OCI-LY1 (cell line): Measurements from ENCODE around the gene DBN1.
A peak's percentile ranks its signal among the peaks of the same experiment; 100 is the strongest.

Experiments used
- H2AFZ ChIP-seq: fragments of 200-600 bp; sonication (generic), shearing (Covaris generic); 2 replicates; pipeline ENCODE4 v1.6.0; 2014; ENCODE audit warnings: antibody characterized with exemption, mild to moderate bottlenecking, low read length
- H3F3A ChIP-seq: fragments of 200-600 bp; sonication (generic), shearing (Covaris generic); 2 replicates; pipeline ENCODE4 v1.6.0; 2014; ENCODE audit warnings: mild to moderate bottlenecking, antibody characterized with exemption, low read length, moderate library complexity; ENCODE audit not compliant: insufficient read depth
- H3K27ac ChIP-seq: fragments of 200-600 bp; sonication (generic); 2 replicates; pipeline ENCODE4 v1.5.1; 2014; ENCODE audit warnings: low read length, mixed run types, mild to moderate bottlenecking, low read depth; ENCODE audit not compliant: poor library complexity, severe bottlenecking
- H3K27me3 ChIP-seq: fragments of 200-600 bp; sonication (generic); 2 replicates; pipeline ENCODE4 v1.6.0; 2014; ENCODE audit warnings: antibody characterized with exemption, mild to moderate bottlenecking, low read length, moderate library complexity; ENCODE audit not compliant: insufficient read depth
- H3K36me3 ChIP-seq: fragments of 200-600 bp; sonication (generic); 2 replicates; pipeline ENCODE4 v1.6.1; 2014; ENCODE audit warnings: mild to moderate bottlenecking, antibody characterized with exemption, low read length, moderate library complexity, mixed read lengths; ENCODE audit not compliant: insufficient read depth
- H3K4me1 ChIP-seq: fragments of 200-600 bp; sonication (generic); 2 replicates; pipeline ENCODE4 v1.5.1; 2014; ENCODE audit warnings: mild to moderate bottlenecking, low read length, moderate library complexity; ENCODE audit not compliant: insufficient read depth, severe bottlenecking
- H3K4me2 ChIP-seq: fragments of 200-600 bp; sonication (generic), shearing (Covaris generic); 2 replicates; pipeline ENCODE4 v1.6.1; 2014; ENCODE audit warnings: low read length
- H3K4me3 ChIP-seq: fragments of 200-600 bp; sonication (generic); 2 replicates; pipeline ENCODE4 v1.5.1; 2014; ENCODE audit warnings: low read length, low read depth, mild to moderate bottlenecking, mixed read lengths; ENCODE audit not compliant: poor library complexity, severe bottlenecking
- H3K79me2 ChIP-seq: fragments of 200-600 bp; shearing (Covaris generic); 2 replicates; pipeline ENCODE4 v1.6.1; 2016; ENCODE audit warnings: mixed run types, low read length, mixed read lengths; ENCODE audit not compliant: insufficient read depth
- H3K9ac ChIP-seq: fragments of 200-600 bp; sonication (generic), shearing (Covaris generic); 2 replicates; pipeline ENCODE4 v1.6.1; 2014; ENCODE audit warnings: mild to moderate bottlenecking, low read length, mixed read lengths
- H3K9me2 ChIP-seq: fragments of 200-600 bp; sonication (generic), shearing (Covaris generic); 2 replicates; pipeline ENCODE4 v1.6.1; 2014; ENCODE audit warnings: low read depth, mild to moderate bottlenecking, low read length, mixed read lengths
- H3K9me3 ChIP-seq: fragments of 200-600 bp; shearing (Covaris generic); 2 replicates; pipeline ENCODE4 v1.6.1; 2014; ENCODE audit warnings: low read length, mixed read lengths
- H4K20me1 ChIP-seq: fragments of 200-600 bp; sonication (generic), shearing (Covaris generic); 2 replicates; pipeline ENCODE4 v1.6.0; 2016; ENCODE audit warnings: mild to moderate bottlenecking, low read length; ENCODE audit not compliant: insufficient read depth
- CTCF ChIP-seq: fragments of 200-600 bp; sonication (generic), shearing (Covaris generic); IDR thresholded peaks from 2 replicates; pipeline ENCODE4 v1.5.1; 2017; ENCODE audit warnings: mild to moderate bottlenecking, antibody characterized with exemption, low read length, moderate library complexity, mixed read lengths
- EZH2 ChIP-seq: fragments of 200-600 bp; sonication (generic), shearing (Covaris generic); IDR thresholded peaks from 2 replicates; pipeline ENCODE4 v1.8.0; 2017; ENCODE audit warnings: borderline replicate concordance, mixed run types, mild to moderate bottlenecking, antibody characterized with exemption, low read length, moderate library complexity, mixed read lengths

DBN1 gene

DNA sequence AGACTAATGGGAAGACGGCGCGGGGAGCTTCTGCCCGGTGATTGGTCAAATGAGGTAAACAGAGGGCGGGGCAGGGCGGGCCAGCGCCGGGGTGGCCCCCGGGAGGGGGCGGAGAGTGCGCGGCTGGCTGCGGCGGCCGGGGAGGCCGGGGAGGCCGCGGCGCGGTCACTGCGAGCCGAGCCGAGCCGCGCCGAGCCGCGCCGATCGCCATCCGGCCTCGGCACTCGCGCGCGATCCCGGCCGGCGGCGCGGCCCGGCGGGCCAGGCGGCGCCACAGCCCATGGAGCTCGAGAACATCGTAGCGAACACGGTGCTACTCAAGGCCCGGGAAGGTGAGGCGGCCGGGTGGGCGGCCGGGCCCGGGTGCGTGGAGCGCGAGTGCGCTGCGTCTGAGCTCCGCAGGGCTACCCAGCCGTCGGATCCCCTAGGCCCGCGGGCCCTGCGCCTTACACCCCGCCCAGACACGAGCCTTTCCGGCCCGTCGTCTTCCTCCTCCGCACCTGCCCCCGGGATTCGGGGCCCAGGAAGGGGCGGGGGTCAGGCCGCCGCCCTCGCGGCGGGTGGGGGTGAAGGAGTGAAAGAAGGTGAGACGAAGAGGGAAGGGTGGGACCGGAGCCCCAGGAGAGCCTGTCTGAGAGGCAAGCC lies 46.7 kb downstream of the DBN1 start, which contains the start of gene GRK6:
TSS of gene GRK6 (plus strand) at position 111 of the 645 bp plus-strand sequence. CDS start at position 281, 170 bp downstream.
- TF ChIP-seq EZH2 (no peak), CTCF (no peak)
- no peaks in the 10 kb centered on the region for H3K9me3 ChIP-seq
- H3K9me2 ChIP-seq: no peaks in the 10 kb centered on the region

GRCh38 chr5:177425801-177426565 lies 47.5 kb downstream of the DBN1 start:
- Histone ChIP-seq H3K27ac (peak overlapping the region; percentile 66), H2AFZ (peak overlapping the region; percentile 23; the same call in 1 of the 2 replicates), H3F3A (no peaks in the 10 kb centered on the region), H3K4me1 (peaks cover 51% of the 10 kb centered on the region), H3K36me3 (peaks cover 6% of the 10 kb centered on the region; the same call in 1 of the 2 replicates), H3K9ac (peak overlapping the region; percentile 67), H3K4me3 (peak overlapping the region; percentile 63), H4K20me1 (no peaks in the 10 kb centered on the region), H3K4me2 (peak overlapping the region; percentile 80), H3K9me2 (no peaks in the 10 kb centered on the region), H3K79me2 (no peaks in the 10 kb centered on the region), H3K27me3 (no peaks in the 10 kb centered on the region), H3K9me3 (no peaks in the 10 kb centered on the region)
- TF ChIP-seq EZH2 (no peak), CTCF (no peak)

More for the DNA sequence above, 46.7 kb downstream of the DBN1 start, which contains the start of gene GRK6:
- H3K27me3 ChIP-seq: no peaks in the 10 kb centered on the region
- no peaks in the 10 kb centered on the region for H3F3A ChIP-seq
- peak within 1 kb of the TSS; percentile 75 for H3K9ac ChIP-seq
- H4K20me1 ChIP-seq: no peaks in the 10 kb centered on the region
- peaks cover 6% of the 10 kb centered on the region; the same call in 1 of the 2 replicates for H3K36me3 ChIP-seq
- H3K4me3 ChIP-seq: peak within 1 kb of the TSS; percentile 67
- H3K4me2 ChIP-seq: peak within 1 kb of the TSS; percentile 80
- peak within 1 kb of the TSS; percentile 23; the same call in 1 of the 2 replicates for H2AFZ ChIP-seq
- H3K27ac ChIP-seq: peak within 1 kb of the TSS; percentile 87
- peaks cover 58% of the 10 kb centered on the region for H3K4me1 ChIP-seq
- no peaks in the 10 kb centered on the region for H3K79me2 ChIP-seq

DNA sequence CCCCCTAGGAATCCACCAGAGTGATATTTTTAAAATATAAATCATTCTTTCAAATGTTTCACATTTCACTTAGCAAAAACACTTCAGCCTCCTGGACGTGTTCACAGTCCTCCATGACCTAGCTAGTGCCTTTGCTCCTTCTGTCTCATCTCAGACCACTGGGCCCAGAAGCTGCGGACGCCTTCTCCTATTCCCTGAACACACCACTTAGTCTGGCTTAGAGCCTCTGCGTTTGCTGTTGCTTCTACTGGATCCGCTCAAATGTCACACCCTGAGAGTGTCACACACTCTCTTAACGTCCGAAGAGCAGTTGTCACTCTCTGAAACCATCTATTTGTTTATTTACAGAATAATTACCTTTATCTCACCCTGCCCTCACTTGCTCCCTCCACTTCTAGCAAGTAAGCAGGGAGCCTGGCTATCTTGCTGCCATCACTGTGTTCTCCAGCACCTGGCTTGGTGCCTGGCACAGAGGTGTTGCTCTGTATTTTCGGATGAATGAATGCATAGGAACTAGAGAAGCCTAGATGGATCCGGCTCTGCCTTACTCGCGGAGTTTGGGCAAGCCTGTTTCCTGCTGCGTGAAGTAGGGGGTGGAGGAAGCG lies 48.1 kb downstream of the DBN1 start:
- Histone ChIP-seq H3K79me2 (no peaks in the 10 kb centered on the region), H2AFZ (peak overlapping the region; percentile 23; the same call in 1 of the 2 replicates), H3K9me3 (no peaks in the 10 kb centered on the region), H3K27me3 (no peaks in the 10 kb centered on the region), H3K9ac (peak overlapping the region; percentile 67), H4K20me1 (no peaks in the 10 kb centered on the region), H3K36me3 (peaks cover 4% of the 10 kb centered on the region; the same call in 1 of the 2 replicates), H3K4me2 (peak overlapping the region; percentile 80), H3K27ac (peak overlapping the region; percentile 66), H3K4me1 (peaks cover 50% of the 10 kb centered on the region), H3F3A (no peaks in the 10 kb centered on the region), H3K4me3 (peak overlapping the region; percentile 63), H3K9me2 (no peaks in the 10 kb centered on the region)
- TF ChIP-seq CTCF (no peak), EZH2 (no peak)
